Middle frontal gyrus (tissue), 1 donor: Measurements from ENCODE around the gene SERPINA5.

Source experiments
- DNase-seq: peaks from one replicate; pipeline ENCODE4 v3.0.0-alpha.2; 2015; ENCODE audit warnings: low spot score; ENCODE audit errors: extremely low spot score

Gene SERPINA5

DNA sequence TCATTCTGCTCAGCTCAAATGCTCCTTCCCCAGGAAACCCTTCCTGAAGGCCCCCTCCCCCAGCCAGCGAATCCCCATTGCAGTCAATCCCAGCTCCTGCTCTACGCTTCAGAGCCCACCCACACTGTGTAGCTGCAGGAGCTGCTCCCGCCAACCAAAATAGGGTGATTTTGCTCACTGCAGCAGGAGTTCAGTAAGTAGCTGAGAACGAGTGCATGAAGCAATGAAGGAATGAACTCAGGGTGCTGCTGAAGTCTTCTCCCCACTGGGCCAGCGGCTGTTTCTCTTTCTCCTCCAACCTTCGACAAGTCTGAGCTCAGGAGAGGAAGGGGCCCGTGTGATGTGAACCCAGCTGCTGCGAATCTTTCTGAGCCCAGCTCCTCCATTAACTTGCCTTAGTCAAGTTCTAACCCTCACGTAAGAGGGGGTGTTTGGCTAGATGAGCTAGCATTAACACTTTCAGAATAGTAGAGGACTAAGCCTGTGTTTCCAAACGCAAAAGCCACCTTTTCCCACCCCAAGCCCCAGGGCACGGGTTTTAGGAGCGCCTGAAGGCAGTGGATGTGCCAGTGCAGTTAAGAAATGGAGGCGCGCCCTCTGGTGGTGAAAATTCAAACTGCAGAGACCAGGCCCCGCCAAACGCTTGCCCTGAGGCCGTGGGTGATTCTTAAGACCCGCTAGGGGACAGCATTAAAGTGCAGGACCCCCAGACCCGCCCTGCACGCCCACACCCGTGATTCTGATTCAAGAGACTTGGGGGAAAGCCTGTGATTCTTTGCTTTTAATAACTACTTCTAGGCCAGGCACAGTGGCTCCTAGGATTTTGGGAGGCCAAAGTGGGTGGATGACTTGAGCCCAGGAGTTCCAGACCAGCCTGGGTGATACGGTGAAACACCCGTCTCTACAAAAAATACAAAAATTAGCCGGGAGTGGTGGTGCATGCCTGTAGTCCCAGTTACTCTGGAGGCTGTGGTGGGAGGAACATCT is 31.9 kb upstream of the SERPINA5 start:
- no peak for DNase-seq

DNA sequence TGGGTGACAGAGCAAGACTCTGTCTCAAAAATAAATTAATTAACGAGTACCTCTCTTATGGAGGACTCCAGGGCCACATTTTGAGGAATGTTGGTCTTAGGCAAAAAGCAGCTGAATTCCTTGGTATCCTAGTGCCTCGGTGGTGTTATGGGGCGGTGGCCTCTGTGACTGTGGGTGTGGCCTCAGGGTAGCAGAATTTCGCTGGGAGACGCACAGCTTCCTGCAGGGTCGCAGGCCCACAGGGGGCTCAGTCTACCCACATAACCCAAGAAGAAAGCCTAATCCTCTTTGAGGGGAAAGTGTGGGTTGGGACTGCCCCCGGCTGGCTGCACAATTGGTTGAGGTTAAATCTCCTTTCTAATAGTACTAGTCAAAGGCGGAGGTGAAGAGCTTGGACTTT is 31.2 kb upstream of the SERPINA5 start:
- no peak for DNase-seq

DNA sequence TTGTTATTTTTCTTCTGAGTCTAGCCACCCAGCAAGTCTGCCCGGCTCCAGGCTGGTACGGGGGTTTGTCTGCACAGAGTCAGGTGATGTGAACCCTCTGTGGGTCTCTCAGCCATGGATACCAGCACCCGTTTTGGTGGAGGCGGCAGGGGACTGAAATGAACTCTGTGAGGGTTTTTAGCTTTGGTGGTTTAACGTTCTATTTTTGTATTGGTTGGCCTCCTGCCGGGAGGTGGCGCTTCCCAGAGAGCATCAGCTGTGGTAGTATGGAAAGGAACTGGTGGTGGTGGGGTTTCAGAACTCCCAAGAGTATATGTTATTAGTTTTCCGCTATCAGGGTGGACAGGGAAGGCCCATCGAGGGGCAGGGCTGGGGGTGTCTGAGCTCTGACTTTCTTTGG is 25.2 kb upstream of the SERPINA5 start:
- no peak for DNase-seq

DNA sequence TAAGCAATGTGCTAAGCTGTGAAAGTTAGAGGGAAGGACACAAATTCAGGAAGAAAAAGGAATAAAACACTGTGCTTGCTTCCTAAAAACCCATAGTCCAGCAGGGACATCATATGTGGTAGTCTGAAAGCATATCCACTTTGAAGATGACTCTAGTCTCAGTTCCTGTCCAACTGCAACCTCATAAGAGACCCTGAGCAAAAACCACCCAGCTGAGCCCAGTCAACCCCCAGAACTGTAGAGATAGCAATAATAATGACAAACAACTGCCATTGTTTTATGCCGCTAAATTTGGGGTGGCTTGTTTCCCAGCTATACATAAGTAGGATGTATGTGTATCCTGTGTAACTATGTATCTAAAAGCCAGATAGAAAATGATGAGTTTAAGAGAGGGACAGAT is 23.9 kb upstream of the SERPINA5 start:
- no peak for DNase-seq

DNA sequence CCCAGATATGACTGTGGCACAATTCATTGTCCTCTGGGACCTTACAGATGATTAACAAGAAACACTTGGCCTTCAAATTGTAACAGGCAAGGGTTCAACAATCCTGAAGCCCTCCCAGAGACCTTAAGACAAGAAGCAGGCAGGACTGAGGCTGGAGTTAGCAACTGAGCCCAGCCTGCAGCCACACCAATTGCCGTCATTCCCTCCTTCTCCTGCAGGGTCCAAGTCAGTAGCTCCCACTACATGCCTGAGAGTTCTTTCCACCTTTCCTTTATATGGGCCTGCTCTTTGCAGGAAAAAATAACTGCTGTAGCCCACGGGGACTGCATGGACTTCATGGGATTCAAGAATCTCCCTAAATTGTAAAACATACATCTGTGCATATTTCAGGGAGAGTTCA is 22.4 kb upstream of the SERPINA5 start:
- DNase-seq = no peak

DNA sequence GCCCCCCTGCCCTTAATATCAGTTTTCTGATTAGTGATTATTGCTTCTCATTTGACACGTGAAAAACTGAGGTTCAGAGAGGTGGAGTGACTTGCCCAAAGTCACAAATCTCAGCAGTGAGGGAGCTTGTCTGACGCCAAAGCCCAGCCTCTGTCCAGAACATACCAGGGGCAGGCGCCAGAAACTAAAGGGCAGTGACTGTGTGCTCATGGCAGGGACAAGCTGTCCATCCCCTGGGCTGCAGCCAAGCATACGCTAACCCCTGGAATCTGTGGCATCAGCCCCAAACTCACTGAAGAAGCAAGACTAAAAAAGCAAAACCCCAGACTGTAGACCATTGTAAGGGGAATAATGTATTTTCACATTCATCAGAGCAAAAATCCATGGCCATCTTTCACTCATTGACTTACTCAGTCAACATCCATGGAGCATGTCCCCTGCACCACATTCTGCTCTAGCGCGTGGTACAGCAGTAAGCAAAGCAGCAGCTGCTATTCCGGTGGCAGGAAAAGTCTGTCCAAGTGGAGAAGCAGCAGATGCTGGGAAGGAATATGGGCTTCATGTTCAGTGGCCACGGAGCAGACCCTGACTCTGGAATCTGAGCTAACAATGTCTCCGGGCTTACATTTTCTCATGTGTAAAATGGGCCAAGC is 21.5 kb upstream of the SERPINA5 start:
- DNase-seq = no peak

DNA sequence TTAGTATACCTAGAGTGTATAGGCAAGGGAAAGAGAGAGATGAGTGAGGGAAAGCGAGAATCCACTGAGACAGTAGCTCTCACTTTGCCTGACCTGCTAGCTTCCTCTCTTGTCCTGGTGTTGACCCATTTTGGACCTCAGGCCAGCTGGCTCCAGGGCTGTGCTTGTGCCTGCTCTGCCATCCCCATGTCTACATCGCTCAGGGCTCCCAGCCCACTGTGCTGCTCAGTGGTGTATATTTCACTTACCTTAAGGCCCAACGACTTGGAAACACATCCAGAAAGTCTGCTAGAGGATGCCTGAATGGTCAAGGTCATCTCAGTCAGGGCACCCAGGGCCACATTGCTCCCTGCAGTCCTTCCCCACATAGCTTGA is 20.9 kb upstream of the SERPINA5 start:
- DNase-seq = no peak

DNA sequence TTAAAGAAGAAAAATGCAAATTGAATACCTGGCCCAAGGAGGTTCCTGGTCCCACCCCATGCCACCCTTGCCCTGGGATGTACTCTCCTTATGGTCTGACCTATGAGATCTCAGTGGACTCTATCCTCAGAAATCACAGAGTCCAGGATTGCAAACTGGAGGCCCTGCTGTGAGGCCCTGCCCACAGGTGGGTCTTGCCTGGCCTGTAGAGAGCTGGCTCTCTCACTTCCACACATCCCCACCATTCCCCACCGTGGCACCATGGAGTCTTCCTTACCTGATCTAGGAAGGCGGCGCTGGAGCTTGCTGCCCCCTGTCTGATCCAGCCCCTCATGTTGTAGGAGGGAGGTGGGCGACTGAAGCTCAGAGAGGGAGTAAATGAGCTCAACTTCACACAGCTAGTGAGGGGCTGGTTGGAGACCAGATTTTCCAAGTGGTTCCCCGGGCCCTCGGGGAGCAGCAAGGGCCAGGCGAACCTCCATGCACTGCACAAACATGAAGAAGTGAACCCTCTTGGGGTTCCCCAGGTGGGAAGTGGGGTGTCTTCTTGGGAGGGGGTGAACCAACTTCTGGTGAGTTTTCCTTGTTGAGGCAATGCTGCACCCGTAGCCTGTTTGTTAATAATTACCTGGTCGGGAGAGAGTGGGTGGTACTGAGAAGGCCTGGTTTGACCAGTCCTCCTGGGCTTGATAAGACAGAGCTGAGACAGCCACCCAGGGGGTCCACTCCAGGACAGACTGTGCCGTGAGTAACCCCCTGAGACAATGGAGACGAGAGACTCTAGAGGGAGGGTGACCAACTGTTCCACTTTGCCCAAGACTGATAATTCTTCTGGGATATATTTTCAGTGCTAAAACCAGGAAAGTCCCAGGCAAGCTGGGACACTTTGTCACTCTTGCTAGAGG is 20.2 kb upstream of the SERPINA5 start, which contains the start of gene SERPINA4:
Gene SERPINA4 (plus strand): TSS at position 692 of the 905 bp plus-strand sequence. CDS start 2,041 bp downstream, outside the sequence.
- DNase-seq = no peak

DNA sequence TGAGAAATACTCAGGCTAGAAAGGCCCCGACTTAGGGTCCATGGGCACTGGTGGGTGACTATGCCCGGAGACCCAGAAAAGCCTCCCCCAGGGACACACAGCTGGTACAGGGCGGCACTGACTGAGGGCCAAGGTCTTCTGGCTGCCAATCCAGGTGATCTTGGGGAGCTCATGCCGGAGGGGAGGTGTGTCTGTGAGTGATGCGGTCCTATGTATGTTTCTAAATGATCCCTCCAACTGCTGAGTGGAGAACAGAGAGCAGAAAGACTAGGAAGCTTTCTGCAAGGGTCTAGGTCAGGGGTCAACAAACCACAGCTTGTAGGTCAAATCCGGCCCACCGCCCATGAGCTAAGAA is 19.6 kb upstream of the SERPINA5 start:
- DNase-seq = no peak

DNA sequence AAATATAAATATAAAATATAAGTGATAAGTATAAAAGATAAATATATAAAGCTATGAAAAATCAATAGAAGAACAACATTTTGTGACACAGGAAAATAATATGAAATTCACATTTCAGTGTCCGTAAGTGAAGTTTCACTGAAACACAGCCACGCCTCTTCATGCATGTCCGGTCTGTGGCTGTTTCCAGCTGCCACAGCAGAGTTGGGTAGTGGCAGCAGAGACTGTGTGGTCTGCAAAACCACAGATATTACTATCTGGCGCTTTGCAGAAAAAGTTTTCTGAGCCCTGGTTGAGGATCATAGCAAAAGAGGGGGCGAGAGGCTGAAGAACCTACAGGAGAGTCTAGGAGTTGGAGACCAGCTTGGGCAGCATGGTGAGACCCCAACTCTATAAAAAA is 19.2 kb upstream of the SERPINA5 start:
- no peak for DNase-seq

DNA sequence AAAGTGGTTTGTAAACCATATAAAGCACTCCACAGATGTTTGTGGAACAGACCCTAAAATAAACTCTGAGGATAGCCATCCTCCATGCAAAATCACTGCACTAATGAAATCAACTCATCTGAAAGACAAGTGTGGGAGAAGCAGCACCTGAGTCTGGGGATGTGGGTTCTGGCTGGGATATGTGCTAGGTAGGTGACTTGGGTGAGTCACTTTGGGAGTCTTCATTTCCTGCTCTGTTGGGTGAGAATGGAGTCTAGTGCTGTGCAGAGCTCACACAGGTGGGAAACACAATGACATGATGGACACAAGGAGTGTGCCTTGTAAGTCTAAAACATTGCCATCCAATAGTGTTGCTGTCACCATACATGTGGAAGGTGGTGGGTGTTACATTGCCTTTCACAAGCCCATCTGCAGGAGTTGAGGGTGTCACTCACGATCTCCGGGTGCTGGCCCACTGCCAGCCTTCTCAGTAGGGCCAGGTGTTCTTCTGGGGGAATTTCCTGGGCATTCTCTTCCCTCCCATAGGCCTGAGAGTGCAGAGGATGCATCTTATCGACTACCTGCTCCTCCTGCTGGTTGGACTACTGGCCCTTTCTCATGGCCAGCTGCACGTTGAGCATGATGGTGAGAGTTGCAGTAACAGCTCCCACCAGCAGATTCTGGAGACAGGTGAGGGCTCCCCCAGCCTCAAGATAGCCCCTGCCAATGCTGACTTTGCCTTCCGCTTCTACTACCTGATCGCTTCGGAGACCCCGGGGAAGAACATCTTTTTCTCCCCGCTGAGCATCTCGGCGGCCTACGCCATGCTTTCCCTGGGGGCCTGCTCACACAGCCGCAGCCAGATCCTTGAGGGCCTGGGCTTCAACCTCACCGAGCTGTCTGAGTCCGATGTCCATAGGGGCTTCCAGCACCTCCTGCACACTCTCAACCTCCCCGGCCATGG is 18.0 kb upstream of the SERPINA5 start:
- no peak for DNase-seq

DNA sequence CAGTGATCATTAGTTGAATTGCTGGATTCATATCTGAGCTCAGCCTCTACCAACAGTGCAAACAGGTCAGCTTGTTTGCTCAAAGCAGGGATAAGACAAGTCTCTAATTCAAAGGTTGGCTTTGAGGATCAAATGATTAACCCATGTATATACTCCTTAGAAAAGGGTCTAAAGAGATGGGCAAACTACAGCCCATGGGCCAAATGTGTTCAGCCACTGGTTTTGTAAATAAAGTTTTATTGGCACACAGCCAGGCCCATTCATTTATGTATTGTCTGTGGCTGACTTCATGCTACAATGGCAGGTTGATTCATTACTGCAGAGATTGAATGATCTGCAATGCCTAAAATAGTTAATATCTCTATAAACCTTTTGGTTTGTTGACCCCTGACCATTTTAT is 16.8 kb upstream of the SERPINA5 start:
- no peak for DNase-seq

DNA sequence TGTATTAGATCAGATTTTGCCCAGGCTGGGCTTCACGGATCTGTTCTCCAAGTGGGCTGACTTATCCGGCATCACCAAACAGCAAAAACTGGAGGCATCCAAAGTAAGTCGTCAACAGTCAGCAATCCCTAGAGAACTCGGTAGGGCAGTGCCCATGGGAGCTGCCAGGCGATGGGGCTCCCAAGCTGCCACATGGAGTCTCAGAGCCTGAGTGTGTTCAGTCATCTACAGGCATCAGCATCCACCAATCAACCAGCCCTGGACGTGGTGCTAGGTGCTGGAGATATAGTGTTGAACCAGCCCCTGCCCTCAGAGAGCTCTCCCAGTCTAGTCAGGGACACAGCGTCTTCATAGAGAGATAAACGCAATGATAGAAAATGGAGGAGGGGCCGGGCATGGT is 13.0 kb upstream of the SERPINA5 start:
- no peak for DNase-seq

DNA sequence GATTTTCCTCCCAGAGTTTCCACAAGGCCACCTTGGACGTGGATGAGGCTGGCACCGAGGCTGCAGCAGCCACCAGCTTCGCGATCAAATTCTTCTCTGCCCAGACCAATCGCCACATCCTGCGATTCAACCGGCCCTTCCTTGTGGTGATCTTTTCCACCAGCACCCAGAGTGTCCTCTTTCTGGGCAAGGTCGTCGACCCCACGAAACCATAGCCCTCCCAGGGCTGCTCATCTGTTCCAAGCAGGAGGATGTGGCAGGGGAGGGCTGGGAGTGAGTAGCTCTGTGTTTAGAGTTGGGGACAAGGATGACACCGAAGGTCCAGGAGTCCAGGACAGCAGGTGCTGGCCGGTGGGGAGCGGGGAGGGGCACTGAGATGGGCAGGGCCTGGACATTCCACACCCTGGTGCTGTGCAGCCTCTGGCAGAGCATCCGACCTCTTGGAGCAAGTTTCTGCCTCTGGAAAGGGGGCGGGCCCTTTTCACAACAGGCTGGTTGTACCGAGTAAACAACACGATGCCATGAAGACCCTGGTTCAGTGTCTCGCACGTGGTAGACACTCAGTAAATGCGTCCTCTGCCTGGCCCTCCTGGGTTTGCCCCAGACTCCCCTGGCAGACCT is 11.7 kb upstream of the SERPINA5 start:
- no peak for DNase-seq

DNA sequence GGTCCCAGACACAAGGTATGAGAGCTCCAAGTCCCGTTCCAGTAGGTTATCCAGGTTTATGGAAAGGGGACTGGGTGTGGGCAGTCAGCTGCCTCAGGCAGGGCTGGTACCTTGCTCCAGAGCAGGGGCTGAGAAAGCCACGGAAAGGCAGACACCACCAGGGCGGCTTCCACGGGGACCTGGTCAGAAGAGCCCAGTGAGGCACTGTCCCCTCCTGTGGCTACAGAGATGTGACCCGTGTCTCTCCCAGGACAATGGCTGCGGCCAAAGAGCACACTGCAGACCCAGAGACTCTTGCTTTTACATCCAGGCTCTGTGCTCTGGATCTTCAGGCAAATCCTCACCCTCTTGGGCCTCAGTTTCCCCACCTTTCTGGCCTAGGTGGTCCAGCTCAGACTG is 11.2 kb upstream of the SERPINA5 start:
- DNase-seq = no peak

DNA sequence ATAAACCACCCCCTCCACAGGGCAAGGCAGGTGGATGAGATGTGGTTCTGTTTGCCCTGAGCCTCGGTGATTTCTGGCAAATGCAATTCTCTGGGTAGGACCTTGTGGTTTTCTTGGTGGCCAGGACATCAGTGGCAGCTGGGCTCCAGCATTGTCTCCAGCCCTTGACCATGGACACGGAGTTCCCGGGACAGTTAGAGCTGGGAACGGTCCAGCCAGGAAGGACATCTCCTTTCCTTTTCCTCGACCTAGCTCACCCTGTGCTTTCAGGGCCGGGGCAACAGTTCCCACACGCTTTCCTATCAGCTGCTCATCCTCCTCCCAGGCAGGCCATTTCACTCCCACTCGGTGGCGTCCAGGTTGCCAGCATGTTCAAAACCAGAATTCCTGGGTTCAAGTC is 10.8 kb upstream of the SERPINA5 start:
- DNase-seq = no peak

DNA sequence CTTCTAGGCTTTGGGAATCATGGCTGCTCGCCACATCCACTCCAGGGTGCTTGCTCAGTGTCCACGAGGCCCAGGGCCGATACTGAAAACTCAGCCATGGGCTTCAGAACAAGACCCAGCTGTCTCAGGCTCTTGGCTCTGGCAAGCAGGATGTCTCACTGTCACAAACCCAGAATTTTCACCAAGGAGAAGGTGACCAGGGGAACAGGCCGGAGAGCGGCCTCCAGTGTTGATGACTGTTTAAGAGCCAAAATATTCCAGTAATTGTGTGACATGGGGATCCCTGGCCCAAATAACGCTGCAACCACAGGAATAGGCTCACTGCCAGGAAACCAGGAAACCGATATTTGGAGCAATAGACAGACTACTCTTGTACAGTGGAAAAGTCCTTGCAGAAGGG is 9.8 kb upstream of the SERPINA5 start:
- no peak for DNase-seq

DNA sequence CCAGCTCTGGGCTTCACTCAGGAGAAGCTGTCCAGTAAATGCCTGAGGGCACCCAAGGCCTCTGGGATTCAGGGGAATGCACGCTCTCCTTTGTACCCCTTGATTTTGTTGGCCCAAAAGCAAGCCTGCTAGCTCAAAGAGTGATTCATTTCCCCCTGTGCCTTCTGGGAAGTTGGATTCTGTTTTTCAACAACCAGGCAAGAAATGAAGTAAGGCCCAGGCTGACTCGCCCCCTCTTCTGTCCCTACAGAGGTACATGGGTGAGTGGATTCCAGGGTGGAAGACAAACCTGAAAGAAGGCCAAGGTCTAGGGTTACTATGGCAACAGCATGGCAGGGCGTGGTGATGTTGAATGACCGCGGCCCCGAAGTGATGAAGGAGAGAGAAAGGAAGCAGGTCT is 9.3 kb upstream of the SERPINA5 start:
- DNase-seq = no peak

DNA sequence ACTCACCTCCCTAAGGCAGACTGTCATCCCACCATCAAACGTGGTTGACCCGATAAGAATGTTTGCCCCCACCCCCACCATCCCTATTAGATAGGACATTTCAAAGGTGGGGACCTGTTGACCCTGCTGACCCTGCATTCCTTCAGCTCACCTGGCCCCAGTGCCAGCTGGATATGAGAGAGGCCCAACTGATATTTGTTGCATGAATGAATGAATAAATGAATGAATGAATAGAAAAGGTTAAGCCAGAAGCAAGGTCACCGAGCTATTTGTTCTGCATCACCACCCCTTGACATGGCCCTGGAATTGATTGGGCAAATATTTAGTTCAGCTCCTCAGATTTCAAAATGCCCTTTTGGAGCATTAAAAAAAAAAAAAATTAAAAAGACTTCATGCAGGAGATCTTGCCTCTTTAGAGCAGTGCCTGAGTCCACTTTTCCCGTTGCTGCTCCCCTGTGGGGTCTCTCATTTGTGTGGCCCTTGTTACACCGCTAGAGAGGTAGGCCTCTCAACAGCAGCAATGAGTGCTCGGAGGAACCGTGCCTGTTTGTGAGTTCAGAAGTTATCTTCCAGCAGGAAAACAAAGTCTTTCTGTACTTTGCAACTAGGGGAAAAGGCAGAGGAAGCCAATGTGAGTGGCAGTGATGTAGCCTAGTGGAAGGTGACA is 8.5 kb upstream of the SERPINA5 start:
- DNase-seq = no peak
